Measurements from ENCODE around the gene ADGRV1. TPM values are rescaled to one million over a fixed set of nuclear protein-coding genes. Genes with fewer than 3 reads are reported as not detected.

The ADGRV1 gene
- total and polyA plus RNA-seq, 2 donors (not counting 3 experiments of a cell fraction or from before 2014, with no cell fraction given), result 0.11 to 0.55 TPM

- ChIA-PET CTCF (interaction anchor here (1.7 kb wide), 1 partner anchor 11 kb away, joined by 5 read pairs; no protein-coding TSS in a partner anchor), POLR2A (no interaction called here)
- Histone ChIP-seq H2AFZ (ENCODE audit: low read depth, low read length) (no peak overlapping the region), H3K4me3 (replicated peaks in 1 of 3; ENCODE audit: insufficient read depth in 1 of 3, low read depth in 1 of 3, low read length in 3 of 3) (no peak overlapping the region), H3K36me3 (ENCODE audit: control insufficient read depth in 2 of 2, extremely low read depth in 1 of 2, insufficient read depth in 2 of 2, low read length in 2 of 2) (no peaks in the 10 kb centered on the region), H4K20me1 (replicated peaks; ENCODE audit: control insufficient read depth, extremely low read depth, insufficient read depth, low read length) (no peaks in the 10 kb centered on the region), H3K4me1 (ENCODE audit: control insufficient read depth, extremely low read depth, insufficient read depth, low read length) (no peaks in the 10 kb centered on the region), H3K27ac (ENCODE audit: insufficient read depth, low read depth, low read length) (no peak overlapping the region), H3K79me2 (ENCODE audit: control insufficient read depth, insufficient read depth, low read length) (no peaks in the 10 kb centered on the region), H3K9ac (replicated peaks; ENCODE audit: extremely low read depth, insufficient read depth, low read length) (no peak overlapping the region), H3K27me3 (ENCODE audit: control insufficient read depth in 2 of 2, insufficient read depth in 2 of 2, low read length in 2 of 2) (no peaks in the 10 kb centered on the region), H3K4me2 (ENCODE audit: insufficient read depth, low read length) (no peak overlapping the region), H3K9me1 (replicated peaks; ENCODE audit: control insufficient read depth, extremely low read depth, insufficient read depth, low read length) (no peaks in the 10 kb centered on the region), H3K9me3 (replicated peaks; ENCODE audit: control insufficient read depth, insufficient read depth, low read length) (no peaks in the 10 kb centered on the region)
- no peak for TF ChIP-seq POLR2AphosphoS5 (IDR thresholded peaks at IDR 0.05; ENCODE audit: insufficient read depth, low read depth, low read length)
- no peak for TF ChIP-seq JUN (IDR thresholded peaks at IDR 0.05; ENCODE audit: borderline replicate concordance, insufficient read depth, insufficient read length, low read depth)
- no peak for TF ChIP-seq MAX (IDR thresholded peaks at IDR 0.05; ENCODE audit: insufficient read depth, insufficient read length)
- TF ChIP-seq EZH2 (IDR thresholded peaks at IDR 0.05; ENCODE audit: borderline replicate concordance, low read depth, low read length, severe bottlenecking), result no peak
- TF ChIP-seq GATA2 (IDR thresholded peaks at IDR 0.05; ENCODE audit: insufficient read depth, insufficient read length, low read depth, low read length), result no peak
- no peak for TF ChIP-seq POLR2A (IDR thresholded peaks at IDR 0.05; ENCODE audit: low read depth, low read length)
- TF ChIP-seq, protein P1, sequence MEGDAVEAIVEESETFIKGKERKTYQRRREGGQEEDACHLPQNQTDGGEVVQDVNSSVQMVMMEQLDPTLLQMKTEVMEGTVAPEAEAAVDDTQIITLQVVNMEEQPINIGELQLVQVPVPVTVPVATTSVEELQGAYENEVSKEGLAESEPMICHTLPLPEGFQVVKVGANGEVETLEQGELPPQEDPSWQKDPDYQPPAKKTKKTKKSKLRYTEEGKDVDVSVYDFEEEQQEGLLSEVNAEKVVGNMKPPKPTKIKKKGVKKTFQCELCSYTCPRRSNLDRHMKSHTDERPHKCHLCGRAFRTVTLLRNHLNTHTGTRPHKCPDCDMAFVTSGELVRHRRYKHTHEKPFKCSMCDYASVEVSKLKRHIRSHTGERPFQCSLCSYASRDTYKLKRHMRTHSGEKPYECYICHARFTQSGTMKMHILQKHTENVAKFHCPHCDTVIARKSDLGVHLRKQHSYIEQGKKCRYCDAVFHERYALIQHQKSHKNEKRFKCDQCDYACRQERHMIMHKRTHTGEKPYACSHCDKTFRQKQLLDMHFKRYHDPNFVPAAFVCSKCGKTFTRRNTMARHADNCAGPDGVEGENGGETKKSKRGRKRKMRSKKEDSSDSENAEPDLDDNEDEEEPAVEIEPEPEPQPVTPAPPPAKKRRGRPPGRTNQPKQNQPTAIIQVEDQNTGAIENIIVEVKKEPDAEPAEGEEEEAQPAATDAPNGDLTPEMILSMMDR (IDR thresholded peaks at IDR 0.05; ENCODE audit: extremely low read depth in 1 of 2, insufficient read depth in 1 of 2, low read depth in 1 of 2, low read length in 2 of 2), result no peak
- no peak for TF ChIP-seq FOS (IDR thresholded peaks at IDR 0.05; ENCODE audit: borderline replicate concordance, insufficient read depth, low read length)
- TF ChIP-seq MYC (IDR thresholded peaks at IDR 0.05; ENCODE audit: low read depth, low read length), result no peak
- dilution Hi-C loops (cut with MboI; ENCODE audit: extremely low pct_ligation_motif_present, low sequenced_read_pairs) (no loop called here), intact Hi-C loops (cut with micrococcal nuclease) (no loop called here)
- DNase-seq (ENCODE audit: low read depth, low spot score) (no peak), FAIRE-seq (no peak)
- no TSS peak for BruUV-seq (replicated peaks)
These were observed 472.8 kb downstream of the ADGRV1 start for GRCh38 chr5:91031402-91031752.
